ENCODE results near the gene PTX4.

PTX4 gene

DNA sequence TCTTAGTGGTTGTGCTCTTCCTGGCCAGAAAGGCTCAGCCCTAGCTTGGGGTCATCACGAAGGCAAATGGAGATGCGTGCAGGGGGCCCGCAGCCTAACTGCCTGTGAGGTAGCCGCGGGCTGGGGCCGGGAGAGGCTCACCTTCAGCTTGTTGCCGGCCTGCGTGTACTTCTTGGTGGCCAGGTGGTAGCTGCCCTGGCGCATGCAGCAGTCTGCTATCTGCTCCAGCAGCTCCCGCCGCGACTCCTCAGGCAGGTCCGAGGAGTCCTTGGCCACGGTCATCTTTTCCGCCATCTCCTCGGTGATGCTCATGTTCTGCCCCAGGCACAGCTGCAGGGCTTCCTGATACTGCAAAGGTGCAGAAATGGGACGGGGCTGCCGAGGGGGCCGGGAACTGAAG lies 31.7 kb upstream of the PTX4 start:
- TF ChIP-seq, protein P1, sequence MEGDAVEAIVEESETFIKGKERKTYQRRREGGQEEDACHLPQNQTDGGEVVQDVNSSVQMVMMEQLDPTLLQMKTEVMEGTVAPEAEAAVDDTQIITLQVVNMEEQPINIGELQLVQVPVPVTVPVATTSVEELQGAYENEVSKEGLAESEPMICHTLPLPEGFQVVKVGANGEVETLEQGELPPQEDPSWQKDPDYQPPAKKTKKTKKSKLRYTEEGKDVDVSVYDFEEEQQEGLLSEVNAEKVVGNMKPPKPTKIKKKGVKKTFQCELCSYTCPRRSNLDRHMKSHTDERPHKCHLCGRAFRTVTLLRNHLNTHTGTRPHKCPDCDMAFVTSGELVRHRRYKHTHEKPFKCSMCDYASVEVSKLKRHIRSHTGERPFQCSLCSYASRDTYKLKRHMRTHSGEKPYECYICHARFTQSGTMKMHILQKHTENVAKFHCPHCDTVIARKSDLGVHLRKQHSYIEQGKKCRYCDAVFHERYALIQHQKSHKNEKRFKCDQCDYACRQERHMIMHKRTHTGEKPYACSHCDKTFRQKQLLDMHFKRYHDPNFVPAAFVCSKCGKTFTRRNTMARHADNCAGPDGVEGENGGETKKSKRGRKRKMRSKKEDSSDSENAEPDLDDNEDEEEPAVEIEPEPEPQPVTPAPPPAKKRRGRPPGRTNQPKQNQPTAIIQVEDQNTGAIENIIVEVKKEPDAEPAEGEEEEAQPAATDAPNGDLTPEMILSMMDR (IDR thresholded peaks at IDR 0.05; ENCODE audit: insufficient read depth, low read length, poor library complexity, severe bottlenecking), result no peak
- no peak for DNase-seq (ENCODE audit: extremely low read depth, insufficient read length)

DNA sequence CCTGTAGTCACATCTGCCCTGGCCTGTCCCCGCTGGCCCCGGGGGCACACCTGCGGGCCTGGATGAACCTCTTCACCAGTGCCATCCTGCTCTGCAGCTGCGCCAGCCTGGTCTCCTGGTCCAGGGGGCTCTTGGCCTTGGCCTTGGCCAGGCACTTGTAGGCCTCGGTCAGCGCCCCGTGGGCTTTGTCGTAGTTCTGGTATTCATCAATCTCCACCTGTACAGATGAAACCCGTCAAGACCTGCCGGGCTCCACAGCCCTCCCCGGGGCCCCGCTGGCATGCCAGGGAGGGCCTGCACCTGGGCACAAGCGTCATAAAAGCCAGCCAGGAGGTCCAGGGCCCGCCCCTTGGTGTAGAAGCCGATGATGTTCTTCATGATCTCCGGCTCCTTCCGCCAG lies 31.1 kb upstream of the PTX4 start:
- H3K4me3 ChIP-seq (replicated peaks; ENCODE audit: low read depth, low read length), result no peak overlapping the region
- DNase-seq (ENCODE audit: extremely low read depth, insufficient read length), result no peak
- no peaks in the 10 kb centered on the region for H3K27me3 ChIP-seq (replicated peaks; ENCODE audit: control insufficient read depth, insufficient read depth, low read length)
- no peaks in the 10 kb centered on the region for H3K36me3 ChIP-seq (ENCODE audit: control insufficient read depth, insufficient read depth, low read length)
- TF ChIP-seq, protein P1 (IDR thresholded peaks at IDR 0.05; ENCODE audit: insufficient read depth, low read length, poor library complexity, severe bottlenecking), result no peak

More for the DNA sequence above, 31.7 kb upstream of the PTX4 start:
- H3K27me3 ChIP-seq (replicated peaks; ENCODE audit: control insufficient read depth, insufficient read depth, low read length), result no peaks in the 10 kb centered on the region
- H3K4me3 ChIP-seq (replicated peaks; ENCODE audit: low read depth, low read length), result no peak overlapping the region
- no peaks in the 10 kb centered on the region for H3K36me3 ChIP-seq (ENCODE audit: control insufficient read depth, insufficient read depth, low read length)

DNA sequence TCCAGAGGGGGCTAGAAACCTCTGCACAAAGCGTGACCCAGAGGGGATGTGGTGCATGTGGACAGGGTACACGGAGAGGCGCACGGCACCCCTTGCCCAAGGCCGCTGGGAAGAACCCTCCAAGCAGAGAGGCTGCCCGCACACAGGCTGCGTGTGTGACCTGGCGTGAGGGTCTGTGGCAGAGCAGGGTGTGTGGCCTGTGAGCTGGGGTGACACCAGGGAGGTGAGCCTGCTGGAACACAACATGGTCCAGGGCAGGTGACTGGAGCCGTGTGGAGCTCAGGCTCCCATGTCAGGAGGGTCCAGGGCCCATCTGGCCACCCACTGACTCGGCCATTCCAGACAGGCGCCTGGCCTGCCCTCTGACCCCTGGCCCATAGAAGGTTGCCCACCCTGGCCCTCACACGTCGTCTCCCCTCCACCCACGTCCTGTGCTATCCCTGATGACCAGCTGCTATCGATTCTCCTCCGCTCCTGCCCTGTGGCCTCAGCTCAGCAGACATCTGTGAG lies 29.9 kb upstream of the PTX4 start:
- TF ChIP-seq, protein P1 (IDR thresholded peaks at IDR 0.05; ENCODE audit: insufficient read depth, low read length, poor library complexity, severe bottlenecking), result no peak
- DNase-seq (ENCODE audit: extremely low read depth, insufficient read length), result no peak
- Histone ChIP-seq H3K27me3 (replicated peaks; ENCODE audit: control insufficient read depth, insufficient read depth, low read length) (no peaks in the 10 kb centered on the region), H3K36me3 (ENCODE audit: control insufficient read depth, insufficient read depth, low read length) (no peaks in the 10 kb centered on the region), H3K4me3 (replicated peaks; ENCODE audit: low read depth, low read length) (no peak overlapping the region)

DNA sequence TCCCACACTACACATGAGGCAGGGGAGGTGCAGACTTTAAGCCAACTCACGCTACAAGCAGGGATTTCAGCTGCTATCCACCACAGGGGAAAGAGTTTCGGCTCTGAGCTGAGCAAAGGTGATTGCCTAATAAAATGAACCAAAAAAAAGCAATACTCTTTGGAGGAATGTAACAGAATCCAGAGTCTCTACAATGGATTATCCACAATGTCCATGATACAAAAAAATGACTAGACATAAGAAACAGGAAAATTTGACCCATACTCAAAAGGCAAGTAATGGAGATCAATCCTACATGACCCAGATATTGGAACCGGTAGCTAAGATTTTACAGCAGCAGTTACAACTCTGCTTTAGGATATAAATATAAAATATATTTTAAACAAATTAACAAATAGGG lies 25.8 kb upstream of the PTX4 start:
- H3K36me3 ChIP-seq (ENCODE audit: control insufficient read depth, insufficient read depth, low read length), result peaks cover 3% of the 10 kb centered on the region
- no peak for DNase-seq (ENCODE audit: extremely low read depth, insufficient read length)

DNA sequence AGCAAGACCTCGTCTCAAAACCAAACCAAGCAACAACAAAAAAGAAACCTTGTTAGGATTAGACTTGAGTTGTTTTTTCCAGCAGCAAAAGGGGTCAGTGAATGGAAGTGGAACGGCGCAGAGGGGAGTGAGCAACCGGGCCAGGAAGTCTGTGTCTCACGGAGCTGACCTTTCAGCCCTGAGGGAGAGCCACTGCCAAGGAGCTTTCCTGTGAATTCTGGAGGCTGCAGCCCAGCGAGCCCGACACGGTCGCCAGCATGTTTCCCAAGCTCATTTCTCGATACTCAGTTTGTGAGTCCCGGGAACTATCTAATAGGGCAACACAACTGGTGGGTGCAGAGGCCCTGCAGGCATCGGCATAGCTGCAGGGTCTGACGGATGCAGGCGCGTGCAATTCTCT lies 24.0 kb upstream of the PTX4 start:
- TF ChIP-seq, protein P1 (IDR thresholded peaks at IDR 0.05; ENCODE audit: insufficient read depth, low read length, poor library complexity, severe bottlenecking), result no peak
- Histone ChIP-seq H3K27me3 (replicated peaks; ENCODE audit: control insufficient read depth, insufficient read depth, low read length) (no peaks in the 10 kb centered on the region), H3K4me3 (replicated peaks; ENCODE audit: low read depth, low read length) (no peak overlapping the region), H3K36me3 (ENCODE audit: control insufficient read depth, insufficient read depth, low read length) (peaks cover 5% of the 10 kb centered on the region)
- no peak for DNase-seq (ENCODE audit: extremely low read depth, insufficient read length)

More for the DNA sequence above, 25.8 kb upstream of the PTX4 start:
- TF ChIP-seq, protein P1 (IDR thresholded peaks at IDR 0.05; ENCODE audit: insufficient read depth, low read length, poor library complexity, severe bottlenecking), result no peak
- Histone ChIP-seq H3K4me3 (replicated peaks; ENCODE audit: low read depth, low read length) (no peak overlapping the region), H3K27me3 (replicated peaks; ENCODE audit: control insufficient read depth, insufficient read depth, low read length) (no peaks in the 10 kb centered on the region)
